Neural crest cell (in vitro differentiated cells): ENCODE results near the gene CLSTN2. TPM values are rescaled to one million over a fixed set of nuclear protein-coding genes. Genes with fewer than 3 reads are reported as not detected.

ENCODE experiments used
- DNase-seq: peaks from one replicate; pipeline ENCODE4 v3.0.0; 2021; ENCODE audit warnings: low read depth, mixed read lengths, low spot score
- H3K27ac Mint-ChIP-seq: one replicate; pipeline ENCODE4 v1.8.0; 2021; ENCODE audit warnings: mild to moderate bottlenecking, mixed read lengths; ENCODE audit not compliant: unreplicated experiment
- H3K27me3 Mint-ChIP-seq: 2 replicates; pipeline ENCODE4 v1.8.0; 2021; ENCODE audit warnings: low read depth, mild to moderate bottlenecking, mixed read lengths
- H3K36me3 Mint-ChIP-seq: 2 replicates; pipeline ENCODE4 v1.8.0; 2021; ENCODE audit warnings: low read depth, mild to moderate bottlenecking, mixed read lengths
- H3K4me1 Mint-ChIP-seq: 2 replicates; pipeline ENCODE4 v1.8.0; 2021; ENCODE audit warnings: mixed read lengths
- H3K4me3 Mint-ChIP-seq: one replicate; pipeline ENCODE4 v1.8.0; 2021; ENCODE audit warnings: mild to moderate bottlenecking, mixed read lengths
- H3K9me3 Mint-ChIP-seq: 2 replicates; pipeline ENCODE4 v1.8.0; 2021; ENCODE audit warnings: mixed read lengths
- CTCF ChIP-seq: fragments of 200-600 bp; sonication (generic); conservative IDR thresholded peaks from 2 replicates; pipeline ENCODE4 v1.5.0; 2021; ENCODE audit warnings: antibody characterized with exemption, mild to moderate bottlenecking
- total RNA-seq: library from RNA; stranded (reverse); gene quantifications from 2 replicates; pipeline ENCODE4 v1.2.1, GENCODE V29; 2021

The CLSTN2 gene
- total RNA-seq, 1 donor from 2014 or later: 1.9 TPM

- Mint-ChIP-seq H3K4me1 (no peaks in the 10 kb centered on the region), H3K36me3 (no peaks in the 10 kb centered on the region), H3K27ac (no peak overlapping the region), H3K27me3 (no peaks in the 10 kb centered on the region), H3K9me3 (no peaks in the 10 kb centered on the region), H3K4me3 (no peak overlapping the region)
- TF ChIP-seq CTCF: no peak
- no peak for DNase-seq
Observed at GRCh38 chr3:140579260-140579659, 644.3 kb downstream of the CLSTN2 start.

- DNase-seq: no peak
- Mint-ChIP-seq H3K4me1 (no peaks in the 10 kb centered on the region), H3K36me3 (no peaks in the 10 kb centered on the region), H3K27ac (no peak overlapping the region), H3K9me3 (no peaks in the 10 kb centered on the region), H3K27me3 (no peaks in the 10 kb centered on the region), H3K4me3 (no peak overlapping the region)
- no peak for TF ChIP-seq CTCF
Observed at GRCh38 chr3:140580746-140581145, 645.8 kb downstream of the CLSTN2 start.

GRCh38 chr3:140584549-140584948, 649.6 kb downstream of the CLSTN2 start:
- Mint-ChIP-seq H3K4me1 (peaks cover 4% of the 10 kb centered on the region), H3K27me3 (peaks cover 5% of the 10 kb centered on the region), H3K27ac (no peak overlapping the region), H3K36me3 (no peaks in the 10 kb centered on the region), H3K4me3 (no peak overlapping the region), H3K9me3 (no peaks in the 10 kb centered on the region)
- no peak for DNase-seq
- no peak for TF ChIP-seq CTCF

- H3K36me3 Mint-ChIP-seq: no peaks in the 10 kb centered on the region
- H3K4me1 Mint-ChIP-seq: peaks cover 4% of the 10 kb centered on the region
- H3K9me3 Mint-ChIP-seq: no peaks in the 10 kb centered on the region
- no peak overlapping the region for H3K4me3 Mint-ChIP-seq
- no peak overlapping the region for H3K27ac Mint-ChIP-seq
- no peak for DNase-seq
- no peak for TF ChIP-seq CTCF
- H3K27me3 Mint-ChIP-seq: peaks cover 5% of the 10 kb centered on the region
Observed at GRCh38 chr3:140585828-140586227, 650.8 kb downstream of the CLSTN2 start.

GRCh38 chr3:140586311-140586710, 651.3 kb downstream of the CLSTN2 start:
- Mint-ChIP-seq H3K4me1 (peaks cover 4% of the 10 kb centered on the region), H3K27ac (no peak overlapping the region), H3K36me3 (no peaks in the 10 kb centered on the region), H3K27me3 (peaks cover 5% of the 10 kb centered on the region), H3K9me3 (no peaks in the 10 kb centered on the region), H3K4me3 (no peak overlapping the region)
- no peak for DNase-seq
- TF ChIP-seq CTCF: no peak

- H3K4me1 Mint-ChIP-seq: peaks cover 4% of the 10 kb centered on the region
- no peaks in the 10 kb centered on the region for H3K36me3 Mint-ChIP-seq
- no peak for DNase-seq
- no peak overlapping the region for H3K27ac Mint-ChIP-seq
- H3K9me3 Mint-ChIP-seq: peaks cover 3% of the 10 kb centered on the region
- no peak for TF ChIP-seq CTCF
- no peak overlapping the region for H3K4me3 Mint-ChIP-seq
- peaks cover 14% of the 10 kb centered on the region for H3K27me3 Mint-ChIP-seq
Observed at GRCh38 chr3:140588558-140588957, 653.6 kb downstream of the CLSTN2 start.
